B cell (primary cell): ENCODE measurements around the gene ANKS6. TPM values are rescaled to one million over a fixed set of nuclear protein-coding genes. Genes with fewer than 3 reads are reported as not detected.

ENCODE experiments used
- ATAC-seq: fragments of 200-7000 bp; cut with Tn5 transposase; one replicate; pipeline ENCODE4 v1.10.0; 2021; ENCODE audit warnings: low read depth, mild to moderate bottlenecking, moderate number of reproducible peaks, moderate library complexity
- CTCF ChIA-PET: fragments of 350-600 bp; sonication (Branson Sonifier 250); formaldehyde crosslinking; loops from one replicate; lab custom pipeline; 2021; ENCODE audit warnings: antibody characterized with exemption, inconsistent platforms; lab: Charles Lee
- POLR2A ChIA-PET: fragments of 350-600 bp; sonication (Branson Sonifier 250); formaldehyde crosslinking; loops from one replicate; lab custom pipeline; 2021; ENCODE audit warnings: antibody characterized with exemption; lab: Charles Lee
- DNase-seq: peaks from one replicate; pipeline ENCODE4 v3.0.0; 2013
- H2AFZ ChIP-seq: 2 replicates; pipeline ENCODE4 v1.6.1; 2012; ENCODE audit warnings: mild to moderate bottlenecking, low read depth, low read length; ENCODE audit not compliant: insufficient read depth, poor library complexity, severe bottlenecking
- H3K27ac ChIP-seq, 2 donors: 1 replicate in 1 of 2; 2 replicates in 1 of 2; pipeline ENCODE4 v1.5.1; 2012 to 2013; ENCODE audit warnings: low read length in 2 of 2, mild to moderate bottlenecking in 2 of 2, moderate library complexity in 1 of 2
- H3K27me3 ChIP-seq, 4 experiments: fragments of 200-600 bp in 1 of 4; sonication (generic) in 1 of 4; replicated peaks in 1 of 4; 1 replicate in 2 of 4; 2 replicates in 2 of 4; pipeline versions ENCODE4 v1.6.1 to v1.7.0; 2013 to 2016; ENCODE audit warnings: low read length in 3 of 4, mild to moderate bottlenecking in 2 of 4, mixed read lengths in 1 of 4, moderate library complexity in 1 of 4; ENCODE audit not compliant: insufficient read depth in 4 of 4, control insufficient read depth in 3 of 4; ENCODE audit errors: control extremely low read depth in 1 of 4
- H3K36me3 ChIP-seq, 2 experiments: replicated peaks in 1 of 2; 1 replicate in 1 of 2; 2 replicates in 1 of 2; pipeline versions ENCODE4 v1.6.1 to v1.7.1; 2013; ENCODE audit warnings: low read length in 1 of 2; ENCODE audit not compliant: insufficient read depth in 2 of 2, control insufficient read depth in 1 of 2; ENCODE audit errors: control extremely low read depth in 1 of 2, extremely low read depth in 1 of 2
- H3K4me1 ChIP-seq, 2 donors: fragments of 200-600 bp in 1 of 2; sonication (generic) in 1 of 2; 1 replicate in 1 of 2; 2 replicates in 1 of 2; pipeline versions ENCODE4 v1.5.1 to v1.6.1; 2013 to 2017; ENCODE audit warnings: low read length in 2 of 2; ENCODE audit not compliant: control insufficient read depth in 2 of 2, insufficient read depth in 2 of 2
- H3K4me2 ChIP-seq: replicated peaks from 2 replicates; pipeline ENCODE3; 2012; ENCODE audit warnings: mild to moderate bottlenecking, low read depth, low read length; ENCODE audit not compliant: poor library complexity, severe bottlenecking
- H3K4me3 ChIP-seq, 5 experiments: fragments of 200-600 bp in 1 of 5; sonication (generic) in 1 of 5; 1 replicate in 3 of 5; 2 replicates in 2 of 5; pipeline versions ENCODE4 v1.5.1 to v1.7.0; 2011 to 2016; ENCODE audit warnings: low read length in 4 of 5, mild to moderate bottlenecking in 4 of 5, low read depth in 2 of 5, control low read depth in 1 of 5, moderate library complexity in 1 of 5; ENCODE audit not compliant: insufficient read depth in 1 of 5; ENCODE audit errors: control extremely low read depth in 1 of 5, extremely low read depth in 1 of 5
- H3K79me2 ChIP-seq: fragments of 200-600 bp; sonication (generic); one replicate; pipeline ENCODE4 v1.6.0; 2016; ENCODE audit warnings: low read length; ENCODE audit not compliant: control insufficient read depth, insufficient read depth
- H3K9ac ChIP-seq: fragments of 200-600 bp; sonication (generic); 2 replicates; pipeline ENCODE4 v1.6.1; 2017; ENCODE audit warnings: mild to moderate bottlenecking, low read length, moderate library complexity
- H3K9me3 ChIP-seq, 3 donors: one replicate each; pipeline versions ENCODE4 v1.6.1 to v1.7.1; 2013; ENCODE audit warnings: low read length in 2 of 3; ENCODE audit not compliant: control insufficient read depth in 2 of 3, insufficient read depth in 1 of 3; ENCODE audit errors: control extremely low read depth in 1 of 3
- H4K20me1 ChIP-seq: 2 replicates; pipeline ENCODE4 v1.6.0; 2012; ENCODE audit warnings: mild to moderate bottlenecking, low read length; ENCODE audit not compliant: insufficient read depth, control insufficient read depth, poor library complexity, severe bottlenecking
- H3K27ac Mint-ChIP-seq: one replicate; pipeline ENCODE4 v1.8.0; 2021; ENCODE audit warnings: mixed read lengths
- H3K27me3 Mint-ChIP-seq: one replicate; pipeline ENCODE4 v1.8.0; 2021; ENCODE audit warnings: mixed read lengths
- H3K4me1 Mint-ChIP-seq: one replicate; pipeline ENCODE4 v1.8.0; 2021; ENCODE audit warnings: mixed read lengths
- H3K4me3 Mint-ChIP-seq: one replicate; pipeline ENCODE4 v1.8.0; 2021; ENCODE audit warnings: mixed read lengths
- H3K9me3 Mint-ChIP-seq: one replicate; pipeline ENCODE4 v1.8.0; 2022; ENCODE audit warnings: mixed read lengths; ENCODE audit not compliant: insufficient read depth
- EZH2 ChIP-seq: IDR thresholded peaks from 2 replicates; pipeline ENCODE4 v1.6.1; 2012; ENCODE audit warnings: borderline replicate concordance, low read depth, mild to moderate bottlenecking, moderate library complexity, low read length; ENCODE audit not compliant: insufficient read depth, poor library complexity, severe bottlenecking
- WGBS: methylation state at CpG from one replicate; pipeline ENCODE4 v1.1.5; 2013; ENCODE audit warnings: missing lambda C conversion rate; ENCODE audit not compliant: insufficient coverage; 5-methylcytosine and 5-hydroxymethylcytosine counted together
- intact Hi-C: fragments of 100-400 bp; cut with micrococcal nuclease; formaldehyde crosslinking; loops from one replicate; pipeline ENCODE4 v1.10.0; 2022
- polyA plus RNA-seq: library from polyadenylated mRNA; depleted of rRNA; stranded (reverse); fragments of >200 nt; gene quantifications from 2 replicates; pipeline ENCODE4 v1.2.3, GENCODE V29; 2012
- total RNA-seq, 2 donors: library from RNA; stranded (reverse); fragments of 120-200 nt in 1 of 2; gene quantifications; 1 replicate in 1 of 2; 2 replicates in 1 of 2; pipeline versions ENCODE4 v1.2.3 to v1.2.4, GENCODE V29; 2013 to 2022
- TF ChIP-seq, protein P1 (sequence below): fragments of 200-600 bp; IDR thresholded peaks from one replicate; pipeline ENCODE4 v1.8.0; 2022; ENCODE audit warnings: antibody characterized with exemption, mild to moderate bottlenecking

ANKS6 gene
- total and polyA plus RNA-seq, 2 donors (not counting 1 experiment from before 2014, with no cell fraction given) = 11.4 to 16.1 TPM

DNA sequence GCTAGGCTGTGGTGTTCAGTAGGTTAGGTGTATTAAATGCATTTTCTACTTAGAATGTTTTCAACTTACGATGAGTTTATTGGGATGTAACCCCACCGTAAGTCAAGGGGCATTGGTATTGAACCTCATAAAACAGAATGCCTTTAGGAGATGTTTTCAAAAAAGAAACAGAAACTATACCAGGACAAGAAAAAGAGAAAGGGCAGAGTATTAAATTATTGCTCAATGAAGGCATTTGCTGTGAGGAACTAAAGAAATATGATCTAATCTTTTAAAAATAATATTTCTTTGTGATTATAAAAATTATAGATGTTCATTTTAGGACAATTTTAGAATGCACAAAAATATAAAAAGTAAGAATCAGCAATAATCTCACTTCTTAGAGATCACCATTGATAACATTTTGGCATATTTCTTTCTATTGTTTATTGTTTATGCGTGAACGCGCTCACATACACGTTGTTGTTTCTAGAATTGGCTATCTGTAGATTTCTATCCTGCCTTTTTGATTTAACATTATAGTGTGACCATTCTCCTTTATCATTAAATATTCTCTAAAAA, 19.1 kb upstream of the ANKS6 start:
- no peak for DNase-seq
- H3K4me2 ChIP-seq = no peak overlapping the region
- H3K27ac ChIP-seq = no peak overlapping the region
- no peaks in the 10 kb centered on the region for H3K27me3 ChIP-seq
- Mint-ChIP-seq H3K27me3 (peaks cover 10% of the 10 kb centered on the region), H3K27ac (no peak overlapping the region), H3K9me3 (no peaks in the 10 kb centered on the region), H3K4me3 (no peak overlapping the region), H3K4me1 (no peaks in the 10 kb centered on the region)
- ChIA-PET POLR2A (no interaction called here), CTCF (interaction anchor here (1.5 kb wide), 1 partner anchor 18 kb away, joined by 4 read pairs; no protein-coding TSS in a partner anchor)
- H3K9me3 ChIP-seq = peaks cover 0 to 5% (median 0%) of the 10 kb centered on the region in 3 donors
- intact Hi-C loops = no loop called here
- H2AFZ ChIP-seq = no peak overlapping the region
- H3K4me3 ChIP-seq = no peak overlapping the region
- WGBS = no CpG with 5 or more reads among the region's 6 CpGs
- no peak overlapping the region for H3K9ac ChIP-seq
- H3K79me2 ChIP-seq = no peaks in the 10 kb centered on the region
- no peaks in the 10 kb centered on the region for H4K20me1 ChIP-seq
- no peak for ATAC-seq
- H3K4me1 ChIP-seq = no peaks in the 10 kb centered on the region
- TF ChIP-seq, protein P1, sequence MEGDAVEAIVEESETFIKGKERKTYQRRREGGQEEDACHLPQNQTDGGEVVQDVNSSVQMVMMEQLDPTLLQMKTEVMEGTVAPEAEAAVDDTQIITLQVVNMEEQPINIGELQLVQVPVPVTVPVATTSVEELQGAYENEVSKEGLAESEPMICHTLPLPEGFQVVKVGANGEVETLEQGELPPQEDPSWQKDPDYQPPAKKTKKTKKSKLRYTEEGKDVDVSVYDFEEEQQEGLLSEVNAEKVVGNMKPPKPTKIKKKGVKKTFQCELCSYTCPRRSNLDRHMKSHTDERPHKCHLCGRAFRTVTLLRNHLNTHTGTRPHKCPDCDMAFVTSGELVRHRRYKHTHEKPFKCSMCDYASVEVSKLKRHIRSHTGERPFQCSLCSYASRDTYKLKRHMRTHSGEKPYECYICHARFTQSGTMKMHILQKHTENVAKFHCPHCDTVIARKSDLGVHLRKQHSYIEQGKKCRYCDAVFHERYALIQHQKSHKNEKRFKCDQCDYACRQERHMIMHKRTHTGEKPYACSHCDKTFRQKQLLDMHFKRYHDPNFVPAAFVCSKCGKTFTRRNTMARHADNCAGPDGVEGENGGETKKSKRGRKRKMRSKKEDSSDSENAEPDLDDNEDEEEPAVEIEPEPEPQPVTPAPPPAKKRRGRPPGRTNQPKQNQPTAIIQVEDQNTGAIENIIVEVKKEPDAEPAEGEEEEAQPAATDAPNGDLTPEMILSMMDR = no peak
- TF ChIP-seq EZH2 = no peak
- no peaks in the 10 kb centered on the region for H3K36me3 ChIP-seq

- no peaks in the 10 kb centered on the region for H3K9me3 Mint-ChIP-seq
- peaks cover 18% of the 10 kb centered on the region for H3K27me3 Mint-ChIP-seq
- Histone ChIP-seq H3K36me3 (no peaks in the 10 kb centered on the region), H3K9me3 (no peaks in the 10 kb centered on the region), H3K27me3 (peaks cover 0 to 23% (median 5%) of the 10 kb centered on the region in 4 experiments), H4K20me1 (no peaks in the 10 kb centered on the region), H3K9ac (no peak overlapping the region), H3K79me2 (no peaks in the 10 kb centered on the region), H2AFZ (no peak overlapping the region), H3K4me3 (no peak overlapping the region), H3K4me1 (peaks cover 11 to 18% of the 10 kb centered on the region in 2 donors), H3K27ac (no peak overlapping the region), H3K4me2 (no peak overlapping the region)
- H3K27ac Mint-ChIP-seq = no peak overlapping the region
- H3K4me1 Mint-ChIP-seq = peaks cover 17% of the 10 kb centered on the region
- no peak for ATAC-seq
- ChIA-PET POLR2A (no interaction called here), CTCF (no interaction called here)
- intact Hi-C loops = no loop called here
- no peak for DNase-seq
- WGBS = 60% methylated on average over 1 of the region's 2 CpGs
- TF ChIP-seq, protein P1 = no peak
- no peak for TF ChIP-seq EZH2
- H3K4me3 Mint-ChIP-seq = no peak overlapping the region
Observed at GRCh38 chr9:98811051-98811650, 14.8 kb upstream of the ANKS6 start.
